BLaER1 (cell line): Measurements from ENCODE around the gene TEX261.
A peak's percentile ranks its signal among the peaks of the same experiment; 100 is the strongest.

Experiments used
- H3K27ac ChIP-seq: shearing (Covaris generic); formaldehyde crosslinking; 2 replicates; pipeline ENCODE4 v1.8.1; 2022
- H3K27me3 ChIP-seq: shearing (Covaris generic); formaldehyde crosslinking; 2 replicates; pipeline ENCODE4 v1.8.1; 2022
- H3K36me3 ChIP-seq: shearing (Covaris generic); formaldehyde crosslinking; 2 replicates; pipeline ENCODE4 v1.8.1; 2022
- H3K4me1 ChIP-seq: shearing (Covaris generic); formaldehyde crosslinking; 2 replicates; pipeline ENCODE4 v1.8.1; 2022
- H3K4me2 ChIP-seq: shearing (Covaris generic); formaldehyde crosslinking; 2 replicates; pipeline ENCODE4 v1.8.1; 2022
- H3K4me3 ChIP-seq: shearing (Covaris generic); formaldehyde crosslinking; 2 replicates; pipeline ENCODE4 v1.8.1; 2022
- H3K9ac ChIP-seq: shearing (Covaris generic); formaldehyde crosslinking; 2 replicates; pipeline ENCODE4 v1.8.1; 2022
- H3K9me3 ChIP-seq: shearing (Covaris generic); formaldehyde crosslinking; 2 replicates; pipeline ENCODE4 v1.8.1; 2022
- H4K20me1 ChIP-seq: shearing (Covaris generic); formaldehyde crosslinking; 2 replicates; pipeline ENCODE4 v1.8.1; 2022
- Cebpa-rat ChIP-seq: shearing (Covaris generic); IDR thresholded peaks from 2 replicates; pipeline ENCODE4 v1.8.1; 2022

Gene TEX261

GRCh38 chr2:70947556-70948184 is 47.0 kb downstream of the TEX261 start:
- no peaks in the 10 kb centered on the region for H3K9me3 ChIP-seq
- TF ChIP-seq Cebpa-rat, result no peak
- no peak overlapping the region for H3K27ac ChIP-seq
- H3K4me1 ChIP-seq, result peaks cover 22% of the 10 kb centered on the region
- H3K4me3 ChIP-seq, result peak overlapping the region; percentile 62
- H4K20me1 ChIP-seq, result no peaks in the 10 kb centered on the region
- peak overlapping the region; percentile 86 for H3K4me2 ChIP-seq
- H3K9ac ChIP-seq, result peak overlapping the region; percentile 65
- no peaks in the 10 kb centered on the region for H3K27me3 ChIP-seq
- no peaks in the 10 kb centered on the region for H3K36me3 ChIP-seq

- Histone ChIP-seq H3K27me3 (no peaks in the 10 kb centered on the region), H3K27ac (no peak overlapping the region; the same call in 1 of the 2 replicates), H3K4me2 (peak overlapping the region; percentile 86), H3K9me3 (no peaks in the 10 kb centered on the region), H3K9ac (peak overlapping the region; percentile 65; the same call in 1 of the 2 replicates), H3K36me3 (0 out of 2 replicates have a peak, but pooled peaks cover 4% of the 10 kb centered on the region), H3K4me1 (peaks cover 22% of the 10 kb centered on the region), H3K4me3 (peak overlapping the region; percentile 62), H4K20me1 (no peaks in the 10 kb centered on the region)
- TF ChIP-seq Cebpa-rat, result no peak
Observed at GRCh38 chr2:70946832-70947442, 47.7 kb downstream of the TEX261 start.

GRCh38 chr2:70944111-70944690 is 50.5 kb downstream of the TEX261 start:
- H3K27me3 ChIP-seq, result no peaks in the 10 kb centered on the region

GRCh38 chr2:70943205-70943871 is 51.3 kb downstream of the TEX261 start:
- Histone ChIP-seq H3K4me2 (no peak overlapping the region), H3K4me3 (no peak overlapping the region), H3K4me1 (peaks cover 22% of the 10 kb centered on the region), H3K27ac (no peak overlapping the region), H3K9ac (no peak overlapping the region), H3K9me3 (no peaks in the 10 kb centered on the region), H4K20me1 (no peaks in the 10 kb centered on the region), H3K27me3 (no peaks in the 10 kb centered on the region), H3K36me3 (0 out of 2 replicates have a peak, but pooled peaks cover 8% of the 10 kb centered on the region)
- TF ChIP-seq Cebpa-rat, result no peak

More at GRCh38 chr2:70944111-70944690, 50.5 kb downstream of the TEX261 start:
- no peak overlapping the region for H3K4me2 ChIP-seq
- H3K9me3 ChIP-seq, result no peaks in the 10 kb centered on the region
- H3K9ac ChIP-seq, result no peak overlapping the region
- H3K36me3 ChIP-seq, result 0 out of 2 replicates have a peak, but pooled peaks cover 8% of the 10 kb centered on the region
- no peaks in the 10 kb centered on the region for H4K20me1 ChIP-seq
- peaks cover 22% of the 10 kb centered on the region for H3K4me1 ChIP-seq
- no peak for TF ChIP-seq Cebpa-rat
- no peak overlapping the region for H3K4me3 ChIP-seq
- H3K27ac ChIP-seq, result no peak overlapping the region

DNA sequence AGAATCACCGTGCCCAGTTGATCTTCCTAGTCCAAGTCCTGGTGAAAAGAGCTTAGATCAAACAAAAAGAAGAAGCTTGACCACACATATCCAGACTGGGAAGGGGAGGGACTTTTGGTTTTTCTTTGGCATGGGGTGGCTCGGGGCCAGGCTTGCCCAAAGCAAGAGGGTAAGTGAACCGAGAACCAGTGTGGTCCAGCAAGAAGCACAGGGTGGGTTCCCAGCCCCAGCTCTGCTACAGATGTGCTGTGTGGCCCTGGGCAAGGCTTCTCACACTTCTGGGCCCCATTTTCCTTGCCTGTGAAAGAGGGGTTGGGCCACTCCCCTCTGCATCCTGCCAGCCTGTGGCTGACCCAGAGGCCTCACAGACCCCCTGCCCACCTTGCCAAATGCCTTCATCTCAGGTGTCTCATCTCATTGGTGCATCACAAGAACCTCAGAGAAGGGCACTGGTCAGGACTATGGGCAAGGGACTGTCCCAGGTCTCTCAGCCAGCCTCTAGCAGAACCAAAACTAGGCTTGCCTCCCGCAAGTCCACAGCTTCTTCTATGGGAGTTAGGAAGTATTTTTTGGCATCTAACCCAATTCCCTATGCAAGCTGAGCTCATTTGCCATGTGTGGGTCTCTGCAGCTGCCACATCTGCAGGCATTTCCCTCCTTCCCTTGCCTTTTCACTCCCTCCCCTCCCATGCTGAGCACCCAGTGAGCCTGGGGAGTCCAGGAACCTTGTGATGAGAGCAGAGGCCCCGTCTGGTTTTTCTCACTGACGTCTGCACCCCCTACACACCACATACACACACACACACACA is 52.1 kb downstream of the TEX261 start:
- no peak for TF ChIP-seq Cebpa-rat
- Histone ChIP-seq H3K9me3 (no peaks in the 10 kb centered on the region), H3K27me3 (no peaks in the 10 kb centered on the region), H3K36me3 (0 out of 2 replicates have a peak, but pooled peaks cover 8% of the 10 kb centered on the region), H3K27ac (no peak overlapping the region), H4K20me1 (no peaks in the 10 kb centered on the region), H3K9ac (no peak overlapping the region), H3K4me2 (no peak overlapping the region), H3K4me3 (no peak overlapping the region), H3K4me1 (peaks cover 15% of the 10 kb centered on the region)

GRCh38 chr2:70941701-70942100 is 53.0 kb downstream of the TEX261 start:
- no peaks in the 10 kb centered on the region for H3K27me3 ChIP-seq

DNA sequence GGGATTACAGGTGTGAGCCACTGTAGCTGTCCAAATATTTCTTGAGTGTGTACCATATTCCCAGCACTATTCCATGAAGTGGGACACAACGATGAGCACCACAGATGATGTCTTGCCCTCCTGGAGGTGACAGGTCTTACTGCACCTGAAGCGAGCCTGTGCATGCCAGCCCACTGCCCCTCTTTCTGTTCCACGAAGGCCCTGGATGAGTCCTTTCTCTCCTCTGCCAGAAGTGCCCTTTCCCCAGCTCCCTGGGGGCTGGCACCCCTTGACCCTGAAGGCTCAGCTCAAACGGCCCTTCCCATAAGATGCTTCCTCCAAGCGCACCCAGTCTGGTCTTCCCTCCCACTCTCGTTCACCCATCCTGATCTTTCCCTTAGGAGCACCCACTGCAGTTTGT is 53.5 kb downstream of the TEX261 start:
- H3K27ac ChIP-seq, result no peak overlapping the region
- H3K4me2 ChIP-seq, result no peak overlapping the region
- H3K9me3 ChIP-seq, result no peaks in the 10 kb centered on the region
- H4K20me1 ChIP-seq, result no peaks in the 10 kb centered on the region
- H3K4me3 ChIP-seq, result no peak overlapping the region
- peaks cover under 1% of the 10 kb centered on the region for H3K4me1 ChIP-seq
- no peak overlapping the region for H3K9ac ChIP-seq
- no peaks in the 10 kb centered on the region for H3K27me3 ChIP-seq
- 0 out of 2 replicates have a peak, but pooled peaks cover 8% of the 10 kb centered on the region for H3K36me3 ChIP-seq
- TF ChIP-seq Cebpa-rat, result no peak

More at GRCh38 chr2:70941701-70942100, 53.0 kb downstream of the TEX261 start:
- TF ChIP-seq Cebpa-rat, result no peak
- Histone ChIP-seq H3K9me3 (no peaks in the 10 kb centered on the region), H3K4me2 (no peak overlapping the region), H3K4me1 (peaks cover 6% of the 10 kb centered on the region), H3K36me3 (0 out of 2 replicates have a peak, but pooled peaks cover 8% of the 10 kb centered on the region), H3K27ac (no peak overlapping the region), H3K4me3 (no peak overlapping the region), H3K9ac (no peak overlapping the region), H4K20me1 (no peaks in the 10 kb centered on the region)

GRCh38 chr2:70939839-70940580 is 54.7 kb downstream of the TEX261 start:
- H3K36me3 ChIP-seq, result 0 out of 2 replicates have a peak, but pooled peaks cover 8% of the 10 kb centered on the region
- H3K4me3 ChIP-seq, result no peak overlapping the region
- H3K27me3 ChIP-seq, result no peaks in the 10 kb centered on the region
- peaks cover 5% of the 10 kb centered on the region; the same call in 1 of the 2 replicates for H3K4me1 ChIP-seq
- H3K4me2 ChIP-seq, result no peak overlapping the region
- H3K27ac ChIP-seq, result no peak overlapping the region
- H3K9me3 ChIP-seq, result no peaks in the 10 kb centered on the region
- no peak for TF ChIP-seq Cebpa-rat
- no peak overlapping the region for H3K9ac ChIP-seq
- no peaks in the 10 kb centered on the region for H4K20me1 ChIP-seq
